ENCODE data around the gene NMNAT2. TPM values are rescaled to one million over a fixed set of nuclear protein-coding genes. Genes with fewer than 3 reads are reported as not detected.

Gene NMNAT2
- polyA plus RNA-seq, 1 experiment = 0.19 TPM

DNA sequence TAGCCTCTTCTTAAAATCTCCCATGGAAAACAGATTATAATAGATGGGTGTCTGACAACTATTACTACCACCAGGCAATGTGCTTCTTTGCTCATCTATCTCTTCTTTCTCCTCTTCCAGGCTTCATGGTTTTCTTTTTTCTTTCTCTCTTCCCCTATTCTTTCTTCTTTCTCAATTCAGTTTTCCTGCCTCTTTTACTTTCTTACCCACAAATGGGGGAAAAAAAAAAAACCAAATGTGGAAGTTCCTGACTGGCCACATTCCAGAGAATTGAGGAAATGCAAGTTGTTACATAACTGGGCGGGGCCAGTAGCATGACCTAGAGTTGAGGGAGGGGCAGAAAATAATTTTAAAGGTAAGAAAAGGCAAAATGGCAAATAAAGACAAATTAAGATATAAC, 43.2 kb upstream of the NMNAT2 start:
- Histone ChIP-seq H3K27ac (ENCODE audit: low read depth, low read length) (no peak overlapping the region), H3K9me3 (ENCODE audit: control insufficient read depth, insufficient read depth, low read length) (no peaks in the 10 kb centered on the region), H3K27me3 (ENCODE audit: control insufficient read depth, insufficient read depth, low read length) (peaks cover 16% of the 10 kb centered on the region), H3K4me3 (ENCODE audit: low read depth, low read length) (no peak overlapping the region)
- ChIA-PET POLR2A (no interaction called here), CTCF (interaction anchor here (0.7 kb wide), 1 partner anchor 167 kb away, joined by 6 read pairs; no protein-coding TSS in a partner anchor)
- TF ChIP-seq, protein P1, sequence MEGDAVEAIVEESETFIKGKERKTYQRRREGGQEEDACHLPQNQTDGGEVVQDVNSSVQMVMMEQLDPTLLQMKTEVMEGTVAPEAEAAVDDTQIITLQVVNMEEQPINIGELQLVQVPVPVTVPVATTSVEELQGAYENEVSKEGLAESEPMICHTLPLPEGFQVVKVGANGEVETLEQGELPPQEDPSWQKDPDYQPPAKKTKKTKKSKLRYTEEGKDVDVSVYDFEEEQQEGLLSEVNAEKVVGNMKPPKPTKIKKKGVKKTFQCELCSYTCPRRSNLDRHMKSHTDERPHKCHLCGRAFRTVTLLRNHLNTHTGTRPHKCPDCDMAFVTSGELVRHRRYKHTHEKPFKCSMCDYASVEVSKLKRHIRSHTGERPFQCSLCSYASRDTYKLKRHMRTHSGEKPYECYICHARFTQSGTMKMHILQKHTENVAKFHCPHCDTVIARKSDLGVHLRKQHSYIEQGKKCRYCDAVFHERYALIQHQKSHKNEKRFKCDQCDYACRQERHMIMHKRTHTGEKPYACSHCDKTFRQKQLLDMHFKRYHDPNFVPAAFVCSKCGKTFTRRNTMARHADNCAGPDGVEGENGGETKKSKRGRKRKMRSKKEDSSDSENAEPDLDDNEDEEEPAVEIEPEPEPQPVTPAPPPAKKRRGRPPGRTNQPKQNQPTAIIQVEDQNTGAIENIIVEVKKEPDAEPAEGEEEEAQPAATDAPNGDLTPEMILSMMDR (IDR thresholded peaks at IDR 0.05; ENCODE audit: low read depth, low read length) = no peak
- DNase-seq (ENCODE audit: low read depth, low spot score) = no peak

DNA sequence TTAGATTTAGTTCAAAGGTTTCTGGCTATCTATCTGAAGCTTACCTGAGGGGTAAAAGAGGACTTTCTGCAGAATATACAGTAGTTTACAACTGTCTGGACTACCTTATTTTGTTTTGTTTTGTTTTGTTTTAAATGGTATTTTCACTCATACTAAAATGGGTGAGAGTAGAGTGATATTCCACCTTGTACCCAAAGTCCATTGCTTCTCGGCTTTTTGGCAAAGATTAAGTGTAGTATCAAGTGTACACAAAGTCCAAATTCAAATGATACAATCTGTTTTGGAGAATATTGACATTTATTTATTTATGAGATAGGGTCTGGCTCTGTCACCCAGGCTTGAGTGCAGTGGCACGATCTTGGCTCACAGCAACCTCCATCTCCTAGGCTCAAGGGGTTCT, 42.4 kb upstream of the NMNAT2 start:
- H3K9me3 ChIP-seq (ENCODE audit: control insufficient read depth, insufficient read depth, low read length) = no peaks in the 10 kb centered on the region
- TF ChIP-seq, protein P1 (IDR thresholded peaks at IDR 0.05; ENCODE audit: low read depth, low read length) = no peak
- CTCF ChIA-PET = no interaction called here
- POLR2A ChIA-PET = no interaction called here
- no peak overlapping the region for H3K27ac ChIP-seq (ENCODE audit: low read depth, low read length)
- H3K4me3 ChIP-seq (ENCODE audit: low read depth, low read length) = no peak overlapping the region
- H3K27me3 ChIP-seq (ENCODE audit: control insufficient read depth, insufficient read depth, low read length) = peaks cover 14% of the 10 kb centered on the region
- no peak for DNase-seq (ENCODE audit: low read depth, low spot score)

DNA sequence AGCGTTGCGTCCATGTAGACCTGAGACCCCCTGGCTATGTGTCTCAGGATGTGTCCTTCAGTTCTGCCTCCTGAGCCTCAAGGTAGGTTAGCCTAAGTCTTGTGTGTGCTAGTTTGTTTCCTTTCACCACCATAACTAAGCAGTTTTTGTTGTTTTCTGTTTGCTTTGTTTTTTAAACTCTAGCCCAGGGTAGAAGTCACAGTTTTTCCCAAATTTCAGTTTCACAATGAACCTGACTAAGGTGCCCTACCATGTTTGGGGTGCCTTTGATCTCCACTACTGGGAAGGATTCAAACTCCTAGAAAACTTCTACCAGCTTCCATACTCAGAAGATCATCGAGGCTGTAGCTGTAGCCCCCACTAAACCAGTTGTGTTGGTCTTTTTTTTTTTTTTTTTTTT, 39.3 kb upstream of the NMNAT2 start:
- Histone ChIP-seq H3K9me3 (ENCODE audit: control insufficient read depth, insufficient read depth, low read length) (no peaks in the 10 kb centered on the region), H3K4me3 (ENCODE audit: low read depth, low read length) (no peak overlapping the region), H3K27me3 (ENCODE audit: control insufficient read depth, insufficient read depth, low read length) (peaks cover 6% of the 10 kb centered on the region), H3K27ac (ENCODE audit: low read depth, low read length) (no peak overlapping the region)
- ChIA-PET POLR2A (no interaction called here), CTCF (no interaction called here)
- DNase-seq (ENCODE audit: low read depth, low spot score) = no peak
- TF ChIP-seq, protein P1 (IDR thresholded peaks at IDR 0.05; ENCODE audit: low read depth, low read length) = no peak

GRCh38 chr1:183456826-183457225, 38.6 kb upstream of the NMNAT2 start:
- ChIA-PET POLR2A (no interaction called here), CTCF (no interaction called here)
- Histone ChIP-seq H3K9me3 (ENCODE audit: control insufficient read depth, insufficient read depth, low read length) (no peaks in the 10 kb centered on the region), H3K27ac (ENCODE audit: low read depth, low read length) (no peak overlapping the region), H3K4me3 (ENCODE audit: low read depth, low read length) (no peak overlapping the region), H3K27me3 (ENCODE audit: control insufficient read depth, insufficient read depth, low read length) (peaks cover 4% of the 10 kb centered on the region)
- DNase-seq (ENCODE audit: low read depth, low spot score) = no peak
- TF ChIP-seq, protein P1 (IDR thresholded peaks at IDR 0.05; ENCODE audit: low read depth, low read length) = no peak

DNA sequence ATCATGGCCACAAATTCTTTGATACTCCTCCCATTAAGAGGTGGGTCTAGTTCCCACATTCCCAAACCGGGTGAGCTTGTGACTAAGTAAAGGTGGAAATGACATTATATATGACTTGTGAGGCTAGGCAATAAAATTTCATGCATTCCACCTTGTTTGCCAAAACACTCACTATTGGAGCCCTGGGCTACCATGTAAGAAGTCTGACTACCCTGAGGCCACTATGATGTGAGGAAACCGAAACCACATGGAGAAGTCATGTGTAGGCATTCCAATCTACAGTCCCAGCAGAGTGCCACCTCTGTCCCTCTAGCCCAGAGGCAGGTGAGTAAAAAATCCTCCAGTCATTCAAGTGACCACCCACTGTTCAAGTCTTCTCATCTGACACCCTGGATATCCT, 36.2 kb upstream of the NMNAT2 start:
- TF ChIP-seq, protein P1 (IDR thresholded peaks at IDR 0.05; ENCODE audit: low read depth, low read length) = no peak
- ChIA-PET POLR2A (no interaction called here), CTCF (interaction anchor here (1.0 kb wide), 1 partner anchor 15 kb away, joined by 4 read pairs; no protein-coding TSS in a partner anchor)
- Histone ChIP-seq H3K9me3 (ENCODE audit: control insufficient read depth, insufficient read depth, low read length) (no peaks in the 10 kb centered on the region), H3K27me3 (ENCODE audit: control insufficient read depth, insufficient read depth, low read length) (peaks cover 4% of the 10 kb centered on the region), H3K27ac (ENCODE audit: low read depth, low read length) (no peak overlapping the region), H3K4me3 (ENCODE audit: low read depth, low read length) (no peak overlapping the region)
- no peak for DNase-seq (ENCODE audit: low read depth, low spot score)

Measured in AG04450 (cell line).